Upper lobe of right lung (tissue), 1 donor: ENCODE data around the gene GRAMD1B. TPM values are rescaled to one million over a fixed set of nuclear protein-coding genes. Genes with fewer than 3 reads are reported as not detected.

Source experiments
- ATAC-seq: fragments of 200-7000 bp; cut with Tn5 transposase; one replicate; pipeline ENCODE4 v1.9.1; 2020; ENCODE audit warnings: mild to moderate bottlenecking, moderate library complexity
- DNase-seq: peaks from one replicate; pipeline ENCODE4 v3.0.0-alpha.2; 2020
- H3K27ac ChIP-seq: fragments of 200-600 bp; one replicate; pipeline ENCODE4 v1.8.0; 2022
- H3K27me3 ChIP-seq: fragments of 200-600 bp; one replicate; pipeline ENCODE4 v1.8.0; 2022; ENCODE audit warnings: mild to moderate bottlenecking
- H3K36me3 ChIP-seq: fragments of 200-600 bp; one replicate; pipeline ENCODE4 v1.8.0; 2022
- H3K4me1 ChIP-seq: fragments of 200-600 bp; one replicate; pipeline ENCODE4 v1.8.0; 2022
- H3K4me3 ChIP-seq: fragments of 200-600 bp; one replicate; pipeline ENCODE4 v1.8.0; 2022; ENCODE audit warnings: mild to moderate bottlenecking
- H3K9me3 ChIP-seq: fragments of 200-600 bp; one replicate; pipeline ENCODE4 v1.8.0; 2022
- intact Hi-C: fragments of 100-400 bp; cut with DNase I; formaldehyde crosslinking; loops from one replicate; pipeline ENCODE4 v1.11.0; 2022
- total RNA-seq: library from RNA; stranded (reverse); fragmentation: NEBNext Ultra II Directional; extraction: Animal tissue kit (Norgen Biotek cat#: 25700); gene quantifications from one replicate; pipeline ENCODE4 v1.2.1, GENCODE V29; 2021
- TF ChIP-seq, protein P1 (sequence below): fragments of 200-600 bp; IDR thresholded peaks from one replicate; pipeline ENCODE4 v1.8.0; 2022; ENCODE audit warnings: antibody characterized with exemption
- donor health status: DM: no; HTN: yes; CAD: no; lungs with severe emphysema.

Gene GRAMD1B
- total RNA-seq, 1 donor from 2014 or later = 4.8 TPM

DNA sequence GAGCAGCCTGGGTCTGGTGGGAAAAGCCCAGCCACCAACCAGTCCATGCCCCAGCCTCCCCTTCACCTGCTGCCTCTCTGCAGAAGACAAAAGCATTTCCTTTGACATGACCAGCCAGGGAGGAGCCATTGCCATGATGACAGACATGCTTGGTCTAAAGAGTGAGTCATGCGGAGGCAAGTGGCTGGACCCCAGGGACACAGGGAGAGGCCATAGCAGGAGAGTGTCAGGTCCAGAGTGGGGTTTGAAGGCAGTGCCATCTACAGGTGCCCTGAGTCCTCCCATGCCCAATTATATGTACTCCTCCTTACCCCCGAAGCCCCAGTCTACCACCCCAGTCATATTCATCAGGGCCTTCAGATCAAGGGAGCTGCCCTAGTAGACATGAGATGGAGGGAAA lies 157.0 kb downstream of the GRAMD1B start:
- Histone ChIP-seq H3K9me3 (no peaks in the 10 kb centered on the region), H3K4me3 (no peak overlapping the region), H3K36me3 (no peaks in the 10 kb centered on the region), H3K27me3 (no peaks in the 10 kb centered on the region), H3K27ac (no peak overlapping the region), H3K4me1 (no peaks in the 10 kb centered on the region)
- intact Hi-C loops = no loop called here
- no peak for DNase-seq
- TF ChIP-seq, protein P1, sequence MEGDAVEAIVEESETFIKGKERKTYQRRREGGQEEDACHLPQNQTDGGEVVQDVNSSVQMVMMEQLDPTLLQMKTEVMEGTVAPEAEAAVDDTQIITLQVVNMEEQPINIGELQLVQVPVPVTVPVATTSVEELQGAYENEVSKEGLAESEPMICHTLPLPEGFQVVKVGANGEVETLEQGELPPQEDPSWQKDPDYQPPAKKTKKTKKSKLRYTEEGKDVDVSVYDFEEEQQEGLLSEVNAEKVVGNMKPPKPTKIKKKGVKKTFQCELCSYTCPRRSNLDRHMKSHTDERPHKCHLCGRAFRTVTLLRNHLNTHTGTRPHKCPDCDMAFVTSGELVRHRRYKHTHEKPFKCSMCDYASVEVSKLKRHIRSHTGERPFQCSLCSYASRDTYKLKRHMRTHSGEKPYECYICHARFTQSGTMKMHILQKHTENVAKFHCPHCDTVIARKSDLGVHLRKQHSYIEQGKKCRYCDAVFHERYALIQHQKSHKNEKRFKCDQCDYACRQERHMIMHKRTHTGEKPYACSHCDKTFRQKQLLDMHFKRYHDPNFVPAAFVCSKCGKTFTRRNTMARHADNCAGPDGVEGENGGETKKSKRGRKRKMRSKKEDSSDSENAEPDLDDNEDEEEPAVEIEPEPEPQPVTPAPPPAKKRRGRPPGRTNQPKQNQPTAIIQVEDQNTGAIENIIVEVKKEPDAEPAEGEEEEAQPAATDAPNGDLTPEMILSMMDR = no peak
- ATAC-seq = no peak

- H3K36me3 ChIP-seq = no peaks in the 10 kb centered on the region
- no peak overlapping the region for H3K27ac ChIP-seq
- DNase-seq (no peak), ATAC-seq (no peak)
- intact Hi-C loops = no loop called here
- TF ChIP-seq, protein P1 = no peak
- no peaks in the 10 kb centered on the region for H3K27me3 ChIP-seq
- H3K4me1 ChIP-seq = no peaks in the 10 kb centered on the region
- no peak overlapping the region for H3K4me3 ChIP-seq
- no peaks in the 10 kb centered on the region for H3K9me3 ChIP-seq
These were observed 157.5 kb downstream of the GRAMD1B start for GRCh38 chr11:123587559-123587958.

DNA sequence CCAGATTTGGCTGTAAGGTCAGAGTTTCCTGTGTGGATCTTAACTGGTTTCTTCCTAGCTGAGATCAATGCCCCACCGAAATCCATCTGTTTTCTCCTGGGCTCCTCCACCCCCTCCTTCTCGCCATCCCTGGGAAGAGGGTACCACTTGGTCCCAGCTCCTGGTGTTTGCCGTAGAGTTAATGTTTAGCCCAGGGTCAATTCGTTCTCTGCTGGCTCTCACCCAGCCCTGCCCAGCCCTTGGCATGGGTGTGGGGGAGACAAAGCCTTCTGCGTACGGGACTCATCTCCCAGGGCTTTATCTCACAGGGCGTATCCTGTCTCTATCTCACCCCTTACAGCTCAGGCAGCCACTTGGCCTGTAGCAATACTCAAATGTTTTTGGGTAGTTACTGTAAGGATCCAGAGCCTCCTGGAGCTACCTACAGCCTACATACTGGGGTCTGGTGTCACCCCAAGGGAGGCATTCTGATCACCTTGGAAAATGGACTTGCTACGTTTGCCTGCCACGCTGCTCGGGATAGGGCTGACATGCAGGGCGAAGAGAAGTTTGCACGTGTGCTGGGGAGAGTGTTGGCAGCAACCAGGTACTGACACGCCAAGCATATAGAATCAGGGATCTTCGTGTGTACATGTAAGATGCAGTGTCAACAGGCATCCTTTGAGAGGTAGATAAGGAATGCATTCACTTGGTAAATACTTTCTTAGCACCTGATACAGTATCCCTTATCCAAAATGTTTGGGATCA lies 158.2 kb downstream of the GRAMD1B start:
- Histone ChIP-seq H3K36me3 (no peaks in the 10 kb centered on the region), H3K27ac (no peak overlapping the region), H3K4me3 (no peak overlapping the region), H3K9me3 (no peaks in the 10 kb centered on the region), H3K27me3 (no peaks in the 10 kb centered on the region), H3K4me1 (no peaks in the 10 kb centered on the region)
- DNase-seq = no peak
- TF ChIP-seq, protein P1 = no peak
- ATAC-seq = no peak
- intact Hi-C loops = no loop called here

- ATAC-seq (no peak), DNase-seq (no peak)
- H3K36me3 ChIP-seq = no peaks in the 10 kb centered on the region
- H3K4me1 ChIP-seq = no peaks in the 10 kb centered on the region
- TF ChIP-seq, protein P1 = no peak
- H3K4me3 ChIP-seq = no peak overlapping the region
- intact Hi-C loops = no loop called here
- no peaks in the 10 kb centered on the region for H3K9me3 ChIP-seq
- no peak overlapping the region for H3K27ac ChIP-seq
- H3K27me3 ChIP-seq = no peaks in the 10 kb centered on the region
These were observed 158.8 kb downstream of the GRAMD1B start for GRCh38 chr11:123588864-123589262.

GRCh38 chr11:123590296-123590912 lies 160.3 kb downstream of the GRAMD1B start:
- Histone ChIP-seq H3K4me3 (no peak overlapping the region), H3K36me3 (no peaks in the 10 kb centered on the region), H3K27ac (no peak overlapping the region), H3K4me1 (no peaks in the 10 kb centered on the region), H3K9me3 (no peaks in the 10 kb centered on the region), H3K27me3 (no peaks in the 10 kb centered on the region)
- peak; percentile 33 for ATAC-seq
- intact Hi-C loops = no loop called here
- TF ChIP-seq, protein P1 = no peak
- no peak for DNase-seq
